GM23338 (cell line): ENCODE data around the gene APOBEC4. TPM values are rescaled to one million over a fixed set of nuclear protein-coding genes. Genes with fewer than 3 reads are reported as not detected.

ENCODE experiments used
- ATAC-seq: fragments of 200-7000 bp; cut with Tn5 transposase; 3 replicates; pipeline ENCODE4 v1.9.1; 2020
- DNase-seq: peaks from one replicate; pipeline ENCODE4 v3.0.0-alpha.2; 2015; ENCODE audit warnings: low spot score
- H2AFZ ChIP-seq: fragments of 200-600 bp; sonication (generic); 2 replicates; pipeline ENCODE4 v1.8.0; 2016; ENCODE audit warnings: antibody characterized with exemption, mild to moderate bottlenecking, moderate library complexity
- H3F3A ChIP-seq: fragments of 200-600 bp; sonication (generic); replicated peaks from 2 replicates; pipeline ENCODE4 v1.8.0; 2017; ENCODE audit warnings: antibody characterized with exemption, mixed run types, low read depth
- H3K27ac ChIP-seq: fragments of 200-600 bp; sonication (generic); 2 replicates; pipeline ENCODE4 v1.6.1; 2016; ENCODE audit warnings: low read depth
- H3K27me3 ChIP-seq: fragments of 200-600 bp; sonication (generic); 2 replicates; pipeline ENCODE4 v1.8.0; 2016; ENCODE audit warnings: mild to moderate bottlenecking, mixed run types, moderate library complexity; ENCODE audit not compliant: insufficient read depth
- H3K36me3 ChIP-seq: fragments of 200-600 bp; sonication (generic); 2 replicates; pipeline ENCODE4 v1.8.0; 2016; ENCODE audit warnings: mild to moderate bottlenecking; ENCODE audit not compliant: insufficient read depth
- H3K4me1 ChIP-seq: fragments of 200-600 bp; sonication (generic); 2 replicates; pipeline ENCODE4 v1.8.0; 2016; ENCODE audit warnings: mild to moderate bottlenecking, moderate library complexity; ENCODE audit not compliant: insufficient read depth
- H3K4me2 ChIP-seq: fragments of 200-600 bp; sonication (generic); 2 replicates; pipeline ENCODE4 v1.7.1; 2017; ENCODE audit warnings: mixed run types
- H3K4me3 ChIP-seq: fragments of 200-600 bp; sonication (generic); 2 replicates; pipeline ENCODE4 v1.6.1; 2016; ENCODE audit warnings: mixed run types
- H3K79me2 ChIP-seq: fragments of 200-600 bp; sonication (generic); replicated peaks from 2 replicates; pipeline ENCODE4 v1.8.0; 2017; ENCODE audit warnings: mild to moderate bottlenecking; ENCODE audit not compliant: insufficient read depth
- H3K9me2 ChIP-seq: fragments of 200-600 bp; sonication (generic); 2 replicates; pipeline ENCODE4 v1.8.0; 2017; ENCODE audit not compliant: insufficient read depth
- H4K20me1 ChIP-seq: fragments of 200-600 bp; sonication (generic); replicated peaks from 2 replicates; pipeline ENCODE4 v1.8.0; 2017; ENCODE audit warnings: mild to moderate bottlenecking; ENCODE audit not compliant: insufficient read depth
- H3K27ac Mint-ChIP-seq: 2 replicates; pipeline ENCODE4 v1.8.0; 2020; ENCODE audit warnings: inconsistent platforms, mild to moderate bottlenecking, moderate library complexity, mixed read lengths
- H3K27me3 Mint-ChIP-seq: 3 replicates; pipeline ENCODE4 v1.8.0; 2022; ENCODE audit warnings: low read depth, mild to moderate bottlenecking, moderate library complexity, mixed read lengths, inconsistent platforms; ENCODE audit not compliant: insufficient read depth, poor library complexity
- H3K36me3 Mint-ChIP-seq: 3 replicates; pipeline ENCODE4 v1.8.0; 2021; ENCODE audit warnings: low read depth, mild to moderate bottlenecking, inconsistent platforms, moderate library complexity, mixed read lengths
- H3K4me1 Mint-ChIP-seq: 3 replicates; pipeline ENCODE4 v1.8.0; 2020; ENCODE audit warnings: mild to moderate bottlenecking, inconsistent platforms, mixed read lengths
- H3K4me3 Mint-ChIP-seq: 3 replicates; pipeline ENCODE4 v1.8.0; 2021; ENCODE audit warnings: moderate library complexity, mild to moderate bottlenecking, inconsistent platforms, mixed read lengths
- H3K9me3 Mint-ChIP-seq: 3 replicates; pipeline ENCODE4 v1.8.0; 2020; ENCODE audit warnings: moderate library complexity, mild to moderate bottlenecking, inconsistent platforms, mixed read lengths
- EZH2 ChIP-seq: fragments of 200-600 bp; sonication (generic); IDR thresholded peaks from one replicate; pipeline ENCODE4 v1.8.0; 2017; ENCODE audit warnings: antibody characterized with exemption, mild to moderate bottlenecking, low read depth; ENCODE audit not compliant: unreplicated experiment
- NANOG ChIP-seq: IDR thresholded peaks from 2 replicates; pipeline ENCODE4 v1.6.1; 2016; ENCODE audit warnings: antibody characterized with exemption, borderline replicate concordance
- STAT1 ChIP-seq: IDR thresholded peaks from one replicate; pipeline ENCODE4 v1.6.1; 2016; ENCODE audit warnings: antibody characterized with exemption; ENCODE audit not compliant: unreplicated experiment
- ZNF114 ChIP-seq: fragments of 250-450 bp; sonication (Bioruptor Pico); IDR thresholded peaks from 2 replicates; pipeline ENCODE4 v1.5.0; 2020; ENCODE audit warnings: mild to moderate bottlenecking, moderate library complexity
- ZNF462 ChIP-seq: fragments of 250-450 bp; sonication (Bioruptor Pico); IDR thresholded peaks from 2 replicates; pipeline ENCODE4 v1.5.0; 2020; ENCODE audit warnings: mild to moderate bottlenecking, moderate library complexity
- polyA plus RNA-seq: library from polyadenylated mRNA; unstranded; fragments of >200 nt; fragmentation: Nextera tagmentation; extraction: Ambion mirVana; gene quantifications from 2 replicates; pipeline ENCODE4 v1.2.1, GENCODE V29; 2016
- total RNA-seq: library from RNA; depleted of rRNA; stranded (reverse); fragments of >200 nt; shearing (Covaris generic); gene quantifications from 2 replicates; pipeline ENCODE4 v1.2.3, GENCODE V29; 2014
- TF ChIP-seq, protein P1 (sequence below), 2 experiments: fragments of 200-600 bp in 1 of 2; sonication (generic) in 1 of 2; conservative IDR thresholded peaks; 2 replicates each; pipeline versions ENCODE4 v1.5.1 to v1.6.1; 2016 to 2017; ENCODE audit warnings: antibody characterized with exemption in 2 of 2, low read depth in 2 of 2, mild to moderate bottlenecking in 2 of 2, moderate library complexity in 1 of 2
- TF ChIP-seq, protein P2 (sequence below): IDR thresholded peaks from one replicate; pipeline ENCODE4 v1.6.1; 2018; ENCODE audit warnings: antibody characterized with exemption; ENCODE audit not compliant: unreplicated experiment

Gene APOBEC4
- total and polyA plus RNA-seq, 2 experiments from 2014 or later = 0.10 TPM; not detected in 1

DNA sequence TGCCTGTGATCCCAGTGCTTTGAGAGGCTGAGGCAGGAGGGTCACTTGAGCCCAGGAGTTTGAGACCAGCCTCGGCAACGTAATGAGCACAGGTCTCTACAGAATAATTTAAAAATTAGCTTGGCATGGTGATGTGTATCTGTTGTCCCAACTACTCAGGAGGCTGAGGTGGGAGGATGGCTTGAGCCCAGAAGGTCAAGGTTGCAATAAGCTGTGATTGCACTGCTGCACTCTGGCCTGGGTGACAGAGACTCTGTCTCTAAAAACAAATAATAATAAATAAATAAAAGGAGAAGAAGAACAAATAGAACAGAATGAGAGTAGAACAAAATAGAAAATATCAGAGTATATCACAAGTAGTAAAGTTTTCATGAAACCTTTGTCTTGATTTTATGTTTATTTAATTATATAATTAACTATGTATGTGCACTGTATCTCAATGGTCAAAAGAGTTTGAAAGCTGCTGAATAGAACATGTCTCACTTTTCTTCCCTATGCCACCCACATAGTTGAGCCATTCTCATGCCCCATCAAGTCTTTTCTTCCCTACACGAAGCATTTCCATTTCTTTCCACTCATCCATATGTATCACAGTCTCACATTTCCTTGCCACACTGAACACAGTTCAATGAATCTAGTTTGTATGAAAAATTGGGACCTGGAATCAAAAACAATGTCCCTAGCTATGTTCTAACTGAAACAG, 22.9 kb upstream of the APOBEC4 start (continued):
- TF ChIP-seq ZNF462 (CRISPR knock-in tag) (no peak), ZNF114 (no peak)

GRCh38 chr1:183675381-183675780, 22.3 kb upstream of the APOBEC4 start:
- H3K27me3 Mint-ChIP-seq = peaks cover 1% of the 10 kb centered on the region
- H3K27ac ChIP-seq = no peak overlapping the region
- H3K4me1 ChIP-seq = peaks cover 2% of the 10 kb centered on the region; the same call in 1 of the 2 replicates
- H3K4me1 Mint-ChIP-seq = no peaks in the 10 kb centered on the region
- H3K4me2 ChIP-seq = no peak overlapping the region
- peaks cover 9% of the 10 kb centered on the region for H3K9me3 Mint-ChIP-seq
- no peaks in the 10 kb centered on the region for H3K79me2 ChIP-seq
- no peak overlapping the region for H3K27ac Mint-ChIP-seq
- ATAC-seq (no peak), DNase-seq (no peak)
- no peaks in the 10 kb centered on the region for H3K36me3 Mint-ChIP-seq
- H2AFZ ChIP-seq = no peak overlapping the region
- H3F3A ChIP-seq = no peaks in the 10 kb centered on the region
- no peaks in the 10 kb centered on the region for H4K20me1 ChIP-seq
- H3K9me2 ChIP-seq = no peaks in the 10 kb centered on the region
- no peak overlapping the region for H3K4me3 Mint-ChIP-seq
- H3K36me3 ChIP-seq = no peaks in the 10 kb centered on the region
- no peak overlapping the region for H3K4me3 ChIP-seq
- no peaks in the 10 kb centered on the region for H3K27me3 ChIP-seq
- TF ChIP-seq ZNF114 = no peak
- TF ChIP-seq, protein P1, sequence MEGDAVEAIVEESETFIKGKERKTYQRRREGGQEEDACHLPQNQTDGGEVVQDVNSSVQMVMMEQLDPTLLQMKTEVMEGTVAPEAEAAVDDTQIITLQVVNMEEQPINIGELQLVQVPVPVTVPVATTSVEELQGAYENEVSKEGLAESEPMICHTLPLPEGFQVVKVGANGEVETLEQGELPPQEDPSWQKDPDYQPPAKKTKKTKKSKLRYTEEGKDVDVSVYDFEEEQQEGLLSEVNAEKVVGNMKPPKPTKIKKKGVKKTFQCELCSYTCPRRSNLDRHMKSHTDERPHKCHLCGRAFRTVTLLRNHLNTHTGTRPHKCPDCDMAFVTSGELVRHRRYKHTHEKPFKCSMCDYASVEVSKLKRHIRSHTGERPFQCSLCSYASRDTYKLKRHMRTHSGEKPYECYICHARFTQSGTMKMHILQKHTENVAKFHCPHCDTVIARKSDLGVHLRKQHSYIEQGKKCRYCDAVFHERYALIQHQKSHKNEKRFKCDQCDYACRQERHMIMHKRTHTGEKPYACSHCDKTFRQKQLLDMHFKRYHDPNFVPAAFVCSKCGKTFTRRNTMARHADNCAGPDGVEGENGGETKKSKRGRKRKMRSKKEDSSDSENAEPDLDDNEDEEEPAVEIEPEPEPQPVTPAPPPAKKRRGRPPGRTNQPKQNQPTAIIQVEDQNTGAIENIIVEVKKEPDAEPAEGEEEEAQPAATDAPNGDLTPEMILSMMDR (conservative IDR thresholded peaks at IDR 0.05; ENCODE audit: low read depth in 2 of 2) = no peak
- TF ChIP-seq, protein P2, sequence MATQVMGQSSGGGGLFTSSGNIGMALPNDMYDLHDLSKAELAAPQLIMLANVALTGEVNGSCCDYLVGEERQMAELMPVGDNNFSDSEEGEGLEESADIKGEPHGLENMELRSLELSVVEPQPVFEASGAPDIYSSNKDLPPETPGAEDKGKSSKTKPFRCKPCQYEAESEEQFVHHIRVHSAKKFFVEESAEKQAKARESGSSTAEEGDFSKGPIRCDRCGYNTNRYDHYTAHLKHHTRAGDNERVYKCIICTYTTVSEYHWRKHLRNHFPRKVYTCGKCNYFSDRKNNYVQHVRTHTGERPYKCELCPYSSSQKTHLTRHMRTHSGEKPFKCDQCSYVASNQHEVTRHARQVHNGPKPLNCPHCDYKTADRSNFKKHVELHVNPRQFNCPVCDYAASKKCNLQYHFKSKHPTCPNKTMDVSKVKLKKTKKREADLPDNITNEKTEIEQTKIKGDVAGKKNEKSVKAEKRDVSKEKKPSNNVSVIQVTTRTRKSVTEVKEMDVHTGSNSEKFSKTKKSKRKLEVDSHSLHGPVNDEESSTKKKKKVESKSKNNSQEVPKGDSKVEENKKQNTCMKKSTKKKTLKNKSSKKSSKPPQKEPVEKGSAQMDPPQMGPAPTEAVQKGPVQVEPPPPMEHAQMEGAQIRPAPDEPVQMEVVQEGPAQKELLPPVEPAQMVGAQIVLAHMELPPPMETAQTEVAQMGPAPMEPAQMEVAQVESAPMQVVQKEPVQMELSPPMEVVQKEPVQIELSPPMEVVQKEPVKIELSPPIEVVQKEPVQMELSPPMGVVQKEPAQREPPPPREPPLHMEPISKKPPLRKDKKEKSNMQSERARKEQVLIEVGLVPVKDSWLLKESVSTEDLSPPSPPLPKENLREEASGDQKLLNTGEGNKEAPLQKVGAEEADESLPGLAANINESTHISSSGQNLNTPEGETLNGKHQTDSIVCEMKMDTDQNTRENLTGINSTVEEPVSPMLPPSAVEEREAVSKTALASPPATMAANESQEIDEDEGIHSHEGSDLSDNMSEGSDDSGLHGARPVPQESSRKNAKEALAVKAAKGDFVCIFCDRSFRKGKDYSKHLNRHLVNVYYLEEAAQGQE = no peak
- TF ChIP-seq STAT1 = no peak
- TF ChIP-seq NANOG = no peak
- TF ChIP-seq EZH2 = no peak
